HG02759 (cell line): ENCODE results near the gene CAPN11.
"Not testable (repeated sequence)": the region's sequence is repeated elsewhere in the genome, so short reads cannot be mapped to it uniquely, and the experiment has no call there.

Experiments used
- ATAC-seq: cut with Tn5 transposase; IDR thresholded peaks from one replicate; pipeline ENCODE4 v1.9.1; 2021; ENCODE audit warnings: mild to moderate bottlenecking, moderate library complexity; ENCODE audit not compliant: unreplicated experiment

CAPN11 gene

GRCh38 chr6:44129841-44130322 is 28.7 kb upstream of the CAPN11 start:
- ATAC-seq, result no peak

GRCh38 chr6:44131892-44132291 is 26.7 kb upstream of the CAPN11 start:
- ATAC-seq, result no peak

GRCh38 chr6:44132476-44132875 is 26.1 kb upstream of the CAPN11 start:
- no peak for ATAC-seq

- no peak for ATAC-seq
These were observed 25.4 kb upstream of the CAPN11 start for GRCh38 chr6:44133003-44133931.

GRCh38 chr6:44133981-44134711 is 24.5 kb upstream of the CAPN11 start:
- ATAC-seq, result no peak

GRCh38 chr6:44135173-44135758 is 23.4 kb upstream of the CAPN11 start:
- ATAC-seq, result no peak

GRCh38 chr6:44135875-44136274 is 22.7 kb upstream of the CAPN11 start:
- no peak for ATAC-seq

- no peak for ATAC-seq
These were observed 19.8 kb upstream of the CAPN11 start for GRCh38 chr6:44138717-44139350.

GRCh38 chr6:44139351-44139743 is 19.3 kb upstream of the CAPN11 start:
- no peak for ATAC-seq

- no peak for ATAC-seq
These were observed 15.8 kb upstream of the CAPN11 start for GRCh38 chr6:44142835-44143234.

- no peak for ATAC-seq
These were observed 14.9 kb upstream of the CAPN11 start for GRCh38 chr6:44143731-44144130.

GRCh38 chr6:44144536-44144935 is 14.1 kb upstream of the CAPN11 start:
- not testable (repeated sequence) for ATAC-seq

GRCh38 chr6:44145839-44146238 is 12.8 kb upstream of the CAPN11 start:
- no peak for ATAC-seq

GRCh38 chr6:44146685-44147084 is 11.9 kb upstream of the CAPN11 start:
- ATAC-seq, result no peak

- no peak for ATAC-seq
These were observed 11.4 kb upstream of the CAPN11 start for GRCh38 chr6:44147256-44147655.

- no peak for ATAC-seq
These were observed 10.3 kb upstream of the CAPN11 start for GRCh38 chr6:44148306-44148705.

GRCh38 chr6:44149369-44150012 is 9.1 kb upstream of the CAPN11 start:
- ATAC-seq, result no peak

- ATAC-seq, result no peak
These were observed 8.2 kb upstream of the CAPN11 start for GRCh38 chr6:44150317-44150917.

GRCh38 chr6:44151348-44152108 is 7.1 kb upstream of the CAPN11 start:
- ATAC-seq, result peak; percentile 85
